ENCODE results near the gene PFKFB3.

DNA sequence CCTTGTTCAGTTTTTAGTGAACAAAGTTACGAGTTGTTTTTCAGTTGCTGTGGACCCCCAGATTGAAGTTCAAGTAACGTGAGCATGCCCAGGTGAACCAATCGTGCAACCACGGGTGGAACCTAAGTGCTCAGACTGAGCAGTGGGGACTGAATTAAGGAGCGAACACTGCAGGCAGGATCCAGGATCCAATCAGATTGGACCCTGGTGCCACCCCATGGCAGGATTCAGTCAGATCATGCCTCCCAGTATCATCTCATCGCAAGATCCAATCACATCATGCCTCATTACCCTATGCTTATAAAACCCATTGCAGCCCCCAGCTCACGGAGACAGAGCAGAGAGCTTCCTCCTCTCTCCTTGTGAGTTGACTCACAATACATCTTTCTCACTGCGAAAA is 80.9 kb downstream of the PFKFB3 start:
- TF ChIP-seq, protein P1, sequence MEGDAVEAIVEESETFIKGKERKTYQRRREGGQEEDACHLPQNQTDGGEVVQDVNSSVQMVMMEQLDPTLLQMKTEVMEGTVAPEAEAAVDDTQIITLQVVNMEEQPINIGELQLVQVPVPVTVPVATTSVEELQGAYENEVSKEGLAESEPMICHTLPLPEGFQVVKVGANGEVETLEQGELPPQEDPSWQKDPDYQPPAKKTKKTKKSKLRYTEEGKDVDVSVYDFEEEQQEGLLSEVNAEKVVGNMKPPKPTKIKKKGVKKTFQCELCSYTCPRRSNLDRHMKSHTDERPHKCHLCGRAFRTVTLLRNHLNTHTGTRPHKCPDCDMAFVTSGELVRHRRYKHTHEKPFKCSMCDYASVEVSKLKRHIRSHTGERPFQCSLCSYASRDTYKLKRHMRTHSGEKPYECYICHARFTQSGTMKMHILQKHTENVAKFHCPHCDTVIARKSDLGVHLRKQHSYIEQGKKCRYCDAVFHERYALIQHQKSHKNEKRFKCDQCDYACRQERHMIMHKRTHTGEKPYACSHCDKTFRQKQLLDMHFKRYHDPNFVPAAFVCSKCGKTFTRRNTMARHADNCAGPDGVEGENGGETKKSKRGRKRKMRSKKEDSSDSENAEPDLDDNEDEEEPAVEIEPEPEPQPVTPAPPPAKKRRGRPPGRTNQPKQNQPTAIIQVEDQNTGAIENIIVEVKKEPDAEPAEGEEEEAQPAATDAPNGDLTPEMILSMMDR (IDR thresholded peaks at IDR 0.05 in 8 of 11, conservative IDR thresholded peaks at IDR 0.05 in 3 of 11), result no peak
- TF ChIP-seq POLR2AphosphoS5 (IDR thresholded peaks at IDR 0.05), result no peak

Data from spleen (tissue), 7 donors.